Skeletal muscle satellite cell (primary cell): Measurements from ENCODE around the gene SP6.

Experiments
- H3K27me3 ChIP-seq: 2 replicates; pipeline ENCODE4 v1.7.0; 2013; ENCODE audit warnings: low read length; ENCODE audit not compliant: control insufficient read depth, insufficient read depth
- H3K36me3 ChIP-seq: 2 replicates; pipeline ENCODE4 v1.7.0; 2013; ENCODE audit warnings: mild to moderate bottlenecking, control low read depth, low read length; ENCODE audit not compliant: insufficient read depth
- H3K4me1 ChIP-seq: 2 replicates; pipeline ENCODE4 v1.7.0; 2013; ENCODE audit warnings: low read length; ENCODE audit not compliant: control insufficient read depth, insufficient read depth
- H3K4me2 ChIP-seq: 2 replicates; pipeline ENCODE4 v1.7.0; 2013; ENCODE audit warnings: mild to moderate bottlenecking, low read length
- H3K4me3 ChIP-seq: 2 replicates; pipeline ENCODE4 v1.7.0; 2013; ENCODE audit warnings: low read length
- H3K9ac ChIP-seq: 2 replicates; pipeline ENCODE4 v1.7.0; 2013; ENCODE audit warnings: mild to moderate bottlenecking, low read depth, low read length, moderate library complexity
- H3K9me3 ChIP-seq: replicated peaks from 2 replicates; pipeline ENCODE4 v1.7.0; 2013; ENCODE audit warnings: mild to moderate bottlenecking, control low read depth, low read length

Gene SP6

DNA sequence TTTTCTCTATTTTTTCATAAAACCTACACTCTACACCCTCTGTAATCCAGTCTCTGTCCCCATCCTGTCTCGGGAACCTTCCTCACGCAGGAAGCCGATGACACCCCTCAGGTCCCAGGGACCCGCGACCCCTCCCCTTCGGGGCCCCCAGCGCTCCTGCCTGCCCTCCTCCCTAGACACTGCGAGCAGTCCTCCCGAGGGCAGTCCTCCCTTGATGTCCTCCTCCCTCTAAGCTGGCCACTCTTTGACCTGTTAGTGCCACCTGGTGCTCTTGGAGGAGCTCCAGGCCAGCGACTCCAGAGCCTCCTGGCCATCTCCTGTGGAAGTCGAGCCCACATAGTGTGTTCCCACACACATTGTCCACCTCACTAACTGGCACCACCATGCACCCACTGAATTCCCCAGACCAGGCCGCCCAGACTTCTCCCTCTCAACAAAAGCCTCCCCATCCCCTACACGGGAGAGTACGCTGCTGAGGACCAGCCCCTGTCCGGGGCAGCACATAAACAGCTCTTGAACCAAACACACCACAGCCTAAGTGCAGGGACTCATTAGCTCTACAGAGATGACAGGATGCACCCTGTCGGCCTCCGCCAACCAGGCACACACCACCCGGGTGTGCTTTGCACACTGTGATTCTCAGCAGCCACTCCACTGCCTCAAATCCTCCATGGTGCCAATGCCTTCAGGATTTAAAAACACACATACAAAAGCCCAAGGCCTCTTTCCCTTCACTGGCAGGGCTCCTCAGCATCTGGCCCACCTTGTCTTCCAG is 38.6 kb downstream of the SP6 start:
- Histone ChIP-seq H3K36me3 (peaks cover 46% of the 10 kb centered on the region), H3K9ac (no peak overlapping the region), H3K4me2 (no peak overlapping the region), H3K9me3 (no peaks in the 10 kb centered on the region), H3K4me3 (no peak overlapping the region), H3K4me1 (peaks cover 11% of the 10 kb centered on the region), H3K27me3 (no peaks in the 10 kb centered on the region)

DNA sequence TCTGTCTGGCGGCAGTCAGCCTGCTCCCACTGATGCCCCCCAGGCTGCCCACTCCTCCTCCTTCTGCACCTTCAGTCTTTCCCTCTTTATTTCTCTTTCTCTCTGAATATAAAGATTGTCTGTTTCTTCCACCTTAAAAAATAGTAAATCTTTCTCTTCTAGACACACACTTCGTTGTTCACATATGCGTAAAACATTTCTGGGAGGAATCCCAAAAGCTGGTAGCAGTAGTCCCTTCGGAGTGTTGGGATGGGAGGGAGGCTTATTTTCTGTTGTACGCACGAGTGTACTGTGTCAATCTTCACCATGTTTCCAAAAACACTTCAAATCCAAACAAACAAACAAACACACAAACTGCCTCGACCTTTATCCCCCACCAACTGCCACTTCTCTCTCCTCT is 39.3 kb downstream of the SP6 start:
- Histone ChIP-seq H3K36me3 (peaks cover 50% of the 10 kb centered on the region), H3K9ac (no peak overlapping the region), H3K4me2 (no peak overlapping the region), H3K4me3 (no peak overlapping the region), H3K9me3 (no peaks in the 10 kb centered on the region), H3K4me1 (peaks cover 11% of the 10 kb centered on the region), H3K27me3 (no peaks in the 10 kb centered on the region)

DNA sequence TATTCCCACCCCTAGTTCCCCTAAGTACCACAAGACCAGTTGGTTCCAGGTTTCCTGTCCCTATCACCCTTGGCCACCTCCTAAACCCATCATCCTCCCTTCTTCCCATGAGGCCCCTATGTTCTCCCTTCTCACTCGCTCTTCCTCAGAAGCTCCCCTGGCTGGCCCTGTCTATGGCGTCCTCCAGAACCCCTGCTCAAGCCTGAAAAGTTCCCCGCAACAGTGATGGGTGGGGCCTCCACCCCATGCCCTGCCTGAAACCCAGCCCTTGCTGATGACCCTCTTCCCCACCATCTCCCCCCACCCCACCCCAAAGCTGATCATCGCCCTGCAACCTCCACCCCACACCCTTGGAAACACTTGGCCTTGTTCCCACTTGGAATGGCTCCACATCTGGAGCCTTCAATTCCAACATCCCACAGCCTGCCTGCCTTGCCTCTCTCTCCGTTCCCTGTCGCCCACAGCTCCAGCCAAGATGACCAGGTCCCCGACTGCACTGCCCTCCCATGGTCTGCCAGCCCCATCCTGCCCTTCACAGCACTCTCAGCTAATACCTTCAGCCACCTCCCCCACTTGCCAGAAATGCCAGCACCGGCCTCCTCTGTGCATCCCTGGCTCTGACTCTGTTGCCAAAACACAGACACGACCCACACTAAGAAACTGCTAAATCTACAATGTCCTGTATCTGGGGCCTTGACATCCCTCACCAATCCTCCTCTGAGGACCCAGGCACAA is 39.9 kb downstream of the SP6 start:
- no peak overlapping the region for H3K9ac ChIP-seq
- H3K4me1 ChIP-seq: peaks cover 11% of the 10 kb centered on the region
- H3K4me3 ChIP-seq: no peak overlapping the region

DNA sequence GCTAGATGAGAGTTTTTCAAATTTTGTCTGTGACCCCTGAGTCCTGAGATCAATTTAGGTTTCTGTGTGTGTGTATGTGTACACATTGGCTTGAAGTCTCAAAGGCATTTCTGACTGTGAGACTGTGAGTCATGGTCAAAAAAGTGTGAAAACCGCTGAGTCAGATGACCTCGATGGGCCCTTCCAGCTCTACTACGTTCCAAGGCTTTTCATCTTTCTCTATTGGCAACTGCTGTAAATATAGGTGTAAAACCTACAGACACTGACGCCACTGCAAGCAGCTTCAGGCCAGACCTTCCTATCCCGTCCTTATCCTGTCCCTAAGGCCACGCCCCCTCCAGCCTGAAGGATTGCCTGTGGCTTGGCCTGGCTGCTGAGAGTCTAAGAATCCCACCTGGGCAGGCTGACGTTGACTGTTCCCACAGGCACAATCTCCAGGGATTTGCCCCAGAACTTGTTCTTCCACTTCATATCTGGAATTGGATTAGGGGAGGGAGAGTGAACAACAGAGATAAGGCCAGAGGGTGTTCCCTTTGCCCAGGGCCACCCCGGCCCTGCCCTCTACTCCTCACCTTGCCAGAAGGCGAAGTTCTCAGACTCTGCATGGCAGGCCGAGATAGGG is 40.7 kb downstream of the SP6 start:
- peaks cover 38% of the 10 kb centered on the region for H3K36me3 ChIP-seq

More for the DNA sequence above, 39.9 kb downstream of the SP6 start:
- H3K4me2 ChIP-seq: no peak overlapping the region
- peaks cover 46% of the 10 kb centered on the region for H3K36me3 ChIP-seq
- no peaks in the 10 kb centered on the region for H3K9me3 ChIP-seq
- no peaks in the 10 kb centered on the region for H3K27me3 ChIP-seq

DNA sequence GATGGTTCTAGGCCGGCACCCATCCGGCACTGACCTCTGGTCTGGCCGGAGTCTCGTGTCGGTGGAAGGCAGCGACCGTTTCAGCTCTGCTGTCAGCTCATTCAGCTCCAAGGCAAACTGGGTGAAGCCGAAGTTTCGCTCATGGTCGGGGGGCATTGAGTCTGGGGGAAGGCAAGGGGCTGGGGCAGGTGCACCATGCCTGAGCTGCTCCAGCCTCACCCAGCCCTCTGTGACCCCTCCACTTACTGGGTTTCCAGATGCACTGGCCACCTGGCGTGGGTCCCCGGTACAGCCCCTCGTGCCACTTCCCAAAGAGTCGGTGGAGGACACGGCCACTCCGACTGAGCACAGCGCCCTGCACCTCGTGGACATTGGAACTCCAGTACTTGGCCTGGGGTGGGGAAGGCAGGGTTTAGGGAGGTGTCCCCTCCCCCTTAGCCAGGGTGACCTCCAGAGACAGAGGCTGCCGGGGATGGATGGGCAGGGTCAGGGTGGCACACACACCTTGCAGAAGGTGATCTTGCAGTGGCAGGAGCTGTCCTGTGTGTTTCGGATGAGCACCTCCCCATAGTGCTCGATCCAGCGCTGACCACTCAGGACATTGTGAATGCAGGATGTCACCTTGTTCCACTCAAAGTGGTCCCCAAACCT is 42.0 kb downstream of the SP6 start:
- Histone ChIP-seq H3K4me1 (peaks cover 11% of the 10 kb centered on the region), H3K4me2 (no peak overlapping the region), H3K9me3 (no peaks in the 10 kb centered on the region), H3K4me3 (no peak overlapping the region), H3K36me3 (peaks cover 30% of the 10 kb centered on the region), H3K9ac (no peak overlapping the region), H3K27me3 (peaks cover 7% of the 10 kb centered on the region)

More for the DNA sequence above, 40.7 kb downstream of the SP6 start:
- no peak overlapping the region for H3K9ac ChIP-seq
- no peaks in the 10 kb centered on the region for H3K27me3 ChIP-seq
- H3K4me2 ChIP-seq: no peak overlapping the region
- no peaks in the 10 kb centered on the region for H3K9me3 ChIP-seq
- peaks cover 11% of the 10 kb centered on the region for H3K4me1 ChIP-seq
- H3K4me3 ChIP-seq: no peak overlapping the region

DNA sequence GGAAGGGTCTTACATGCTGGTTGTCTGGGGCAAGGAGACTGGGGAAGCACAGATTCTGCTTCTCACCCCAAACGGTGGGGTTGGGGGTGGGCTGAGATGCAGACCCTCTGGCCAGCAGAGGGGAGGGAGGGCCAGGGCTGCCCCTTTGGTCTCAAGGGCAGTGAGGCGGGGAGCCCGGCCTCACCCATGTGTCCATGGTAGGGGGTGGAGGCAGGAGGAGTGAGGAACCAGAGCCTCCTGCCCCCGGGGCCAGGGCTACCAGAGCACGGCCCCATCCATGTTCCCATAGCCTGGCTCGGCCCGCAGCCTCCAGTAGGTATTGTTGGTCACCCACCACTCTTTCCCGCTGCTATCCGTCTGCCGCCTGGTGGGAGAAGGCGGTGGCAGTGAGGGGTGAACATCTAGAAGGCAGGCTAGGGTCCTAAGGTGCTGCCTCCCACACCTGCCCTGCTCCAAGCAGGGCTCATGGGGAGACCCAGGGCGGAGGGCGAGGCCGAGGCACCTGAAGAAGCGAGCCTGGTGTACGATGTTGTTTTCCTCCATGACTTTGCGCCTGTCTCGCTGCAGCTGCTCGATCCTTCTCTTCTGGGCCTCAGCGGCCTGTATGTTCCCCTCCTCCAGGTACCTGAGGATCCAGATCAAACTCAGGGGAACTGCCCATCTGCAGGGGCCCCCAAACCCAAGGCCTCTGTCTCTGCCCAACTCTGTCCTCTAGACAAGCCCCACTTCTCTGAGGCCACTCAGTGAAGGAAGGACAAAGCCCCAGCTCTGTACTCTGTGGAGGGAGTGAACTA is 42.7 kb downstream of the SP6 start:
- Histone ChIP-seq H3K4me1 (peaks cover 11% of the 10 kb centered on the region), H3K4me3 (no peak overlapping the region), H3K36me3 (peaks cover 30% of the 10 kb centered on the region), H3K4me2 (no peak overlapping the region), H3K27me3 (peaks cover 14% of the 10 kb centered on the region), H3K9ac (no peak overlapping the region), H3K9me3 (no peaks in the 10 kb centered on the region)

DNA sequence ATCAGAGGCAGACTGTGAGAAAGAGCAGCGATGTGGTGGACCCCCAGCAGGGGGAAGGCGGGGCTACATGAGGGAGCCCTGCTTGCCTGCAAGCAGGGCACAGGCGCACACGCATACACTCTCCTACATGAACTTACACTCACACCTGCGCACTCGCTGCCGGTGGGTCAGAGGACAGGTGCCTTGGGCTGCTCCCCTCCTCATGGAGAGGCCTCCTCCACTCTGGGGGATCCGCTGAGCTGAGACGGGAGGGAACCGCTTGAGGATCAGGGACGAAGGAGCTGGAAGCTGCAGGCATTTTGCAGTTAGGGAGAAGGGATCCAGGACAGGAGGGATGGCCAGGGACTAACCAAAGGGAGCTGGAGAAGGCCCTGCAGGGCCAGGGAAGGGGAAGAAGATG is 43.5 kb downstream of the SP6 start:
- H3K9ac ChIP-seq: no peak overlapping the region
- H3K4me3 ChIP-seq: no peak overlapping the region
- no peaks in the 10 kb centered on the region for H3K9me3 ChIP-seq
- no peak overlapping the region for H3K4me2 ChIP-seq
- peaks cover 11% of the 10 kb centered on the region for H3K4me1 ChIP-seq
- H3K36me3 ChIP-seq: peaks cover 25% of the 10 kb centered on the region
- peaks cover 17% of the 10 kb centered on the region for H3K27me3 ChIP-seq

DNA sequence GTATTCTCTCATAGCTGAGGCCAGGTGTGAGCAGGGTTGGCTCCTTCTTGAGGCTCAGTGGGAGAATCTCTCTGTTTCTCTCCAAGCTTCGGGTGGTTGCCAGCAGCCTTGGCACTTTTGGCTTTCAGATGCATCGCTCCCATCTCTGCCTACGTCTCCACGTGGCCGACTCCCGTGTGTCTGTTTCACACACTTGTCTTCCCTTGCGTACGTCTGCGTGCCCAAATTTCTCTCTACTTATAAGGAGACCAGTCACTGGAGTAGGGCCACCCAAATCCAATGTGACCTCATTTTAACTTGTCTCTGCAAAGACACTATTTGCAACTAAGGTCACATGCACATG is 44.1 kb downstream of the SP6 start:
- H3K36me3 ChIP-seq: peaks cover 25% of the 10 kb centered on the region
- no peaks in the 10 kb centered on the region for H3K9me3 ChIP-seq
- peaks cover 11% of the 10 kb centered on the region for H3K4me1 ChIP-seq

DNA sequence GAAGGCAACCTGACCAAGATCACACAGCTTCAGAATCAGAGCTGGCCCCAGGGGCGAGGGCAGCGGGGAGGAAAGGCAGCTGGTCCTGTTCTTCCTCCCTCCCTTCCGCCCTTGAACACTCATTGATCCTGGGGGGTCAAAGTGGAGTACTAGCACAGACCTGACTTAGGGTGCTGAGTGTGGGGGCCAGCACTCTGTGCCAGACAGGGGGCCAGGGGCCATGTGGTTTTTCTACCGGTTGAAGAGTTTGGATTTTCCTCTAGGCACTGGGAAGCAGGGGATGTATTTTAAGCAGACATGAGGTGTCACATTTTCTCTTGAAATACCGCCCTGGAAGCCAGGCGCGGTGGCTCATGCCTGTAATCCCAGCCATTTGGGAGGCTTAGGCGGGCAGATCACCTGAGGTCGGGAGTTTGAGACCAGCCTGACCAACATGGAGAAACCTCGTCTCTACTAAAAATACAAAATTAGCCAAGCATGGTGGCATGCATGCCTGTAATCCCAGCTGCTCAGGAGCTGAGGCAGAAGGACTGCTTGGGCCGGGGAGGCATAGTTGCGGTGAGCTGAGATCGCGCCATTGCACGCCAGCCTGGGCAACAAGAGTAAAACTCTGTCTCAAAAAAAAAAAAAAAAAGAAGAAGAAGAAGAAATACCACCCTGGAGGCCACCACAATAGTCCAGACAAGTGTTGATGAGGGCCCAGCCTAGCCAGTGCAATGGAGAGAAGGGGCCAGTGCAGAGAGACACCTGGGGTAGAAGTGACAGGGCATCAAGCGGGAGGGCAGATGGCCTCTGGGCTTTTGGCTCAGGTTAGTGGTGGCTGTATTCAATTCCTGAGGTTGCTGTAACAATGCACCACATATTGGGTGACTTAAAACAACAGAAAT is 44.7 kb downstream of the SP6 start:
- no peak overlapping the region for H3K9ac ChIP-seq
- no peaks in the 10 kb centered on the region for H3K9me3 ChIP-seq
- no peak overlapping the region for H3K4me3 ChIP-seq
- peaks cover 25% of the 10 kb centered on the region for H3K36me3 ChIP-seq
- H3K4me2 ChIP-seq: no peak overlapping the region
- peaks cover 11% of the 10 kb centered on the region for H3K4me1 ChIP-seq
- H3K27me3 ChIP-seq: peaks cover 24% of the 10 kb centered on the region

More for the DNA sequence above, 44.1 kb downstream of the SP6 start:
- Histone ChIP-seq H3K4me2 (no peak overlapping the region), H3K9ac (no peak overlapping the region), H3K27me3 (peaks cover 18% of the 10 kb centered on the region), H3K4me3 (no peak overlapping the region)

DNA sequence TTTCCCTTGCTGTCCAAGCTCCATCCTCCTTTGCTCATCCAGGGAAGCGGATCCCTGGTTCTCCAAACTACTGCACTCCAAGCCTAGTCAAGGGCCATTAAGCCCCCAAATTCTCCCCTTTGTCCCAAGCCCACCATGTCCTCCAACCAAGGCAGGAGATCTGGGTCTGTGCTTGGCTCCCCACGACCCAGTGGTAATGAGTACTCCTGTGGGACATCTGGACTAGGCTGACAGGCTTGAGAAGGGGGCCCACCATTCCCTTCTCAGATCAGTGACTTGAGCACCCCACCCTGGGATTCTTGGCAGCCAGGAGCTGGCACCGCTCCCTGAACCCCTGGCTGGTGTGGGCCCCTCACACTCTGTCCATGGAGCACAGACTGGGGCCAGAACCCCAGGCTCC is 46.5 kb downstream of the SP6 start:
- Histone ChIP-seq H3K36me3 (peaks cover 25% of the 10 kb centered on the region), H3K9me3 (no peaks in the 10 kb centered on the region), H3K4me2 (no peak overlapping the region), H3K4me3 (no peak overlapping the region), H3K9ac (no peak overlapping the region), H3K4me1 (no peaks in the 10 kb centered on the region), H3K27me3 (peaks cover 41% of the 10 kb centered on the region)
